Endothelial cell of umbilical vein (primary cell): ENCODE measurements around the gene IRX5. TPM values are rescaled to one million over a fixed set of nuclear protein-coding genes. Genes with fewer than 3 reads are reported as not detected.

ENCODE experiments used
- BruUV-seq: library from RNA; stranded (reverse); fragments of 400-500 nt; replicated peaks from 2 replicates; lab custom pipeline; 2021; lab: Mats Ljungman, UMichigan
- CTCF ChIA-PET: fragments of 300-600, 350-600 bp; sonication (Branson Sonifier 250); formaldehyde crosslinking; loops from one replicate; lab custom pipeline; 2021; ENCODE audit warnings: antibody characterized with exemption, inconsistent platforms; lab: Charles Lee
- POLR2A ChIA-PET: fragments of 300-600, 350-600 bp; sonication (Branson Sonifier 250); formaldehyde crosslinking; loops from one replicate; lab custom pipeline; 2021; ENCODE audit warnings: antibody characterized with exemption, inconsistent platforms; lab: Charles Lee
- DNase-seq: peaks from one replicate; pipeline ENCODE4 v3.0.0-alpha.2; 2011; ENCODE audit warnings: low read depth, low spot score
- FAIRE-seq: peaks from 2 replicates; lab custom pipeline; 2011; peaks lifted over from hg19 to GRCh38; lab: Jason Lieb, UNC
- H2AFZ ChIP-seq: 2 replicates; pipeline ENCODE4 v1.6.0; 2012; ENCODE audit warnings: low read depth, low read length, control low read depth, inconsistent platforms
- H3K27ac ChIP-seq: 2 replicates; pipeline ENCODE4 v1.5.1; 2011; ENCODE audit warnings: low read depth, mild to moderate bottlenecking, control low read depth, low read length, moderate library complexity; ENCODE audit not compliant: insufficient read depth
- H3K27me3 ChIP-seq, 2 experiments: 2 replicates each; pipeline versions ENCODE4 v1.6.0 to v1.6.1; 2011; ENCODE audit warnings: low read length in 2 of 2, mixed read lengths in 1 of 2; ENCODE audit not compliant: control insufficient read depth in 2 of 2, insufficient read depth in 2 of 2
- H3K36me3 ChIP-seq, 2 experiments: 2 replicates in 1 of 2; 3 replicates in 1 of 2; pipeline ENCODE4 v1.5.1; 2011; ENCODE audit warnings: low read length in 2 of 2, mild to moderate bottlenecking in 1 of 2, moderate library complexity in 1 of 2; ENCODE audit not compliant: control insufficient read depth in 2 of 2, insufficient read depth in 2 of 2; ENCODE audit errors: extremely low read depth in 1 of 2
- H3K4me1 ChIP-seq: 3 replicates; pipeline ENCODE4 v1.5.1; 2011; ENCODE audit warnings: mild to moderate bottlenecking, low read length; ENCODE audit not compliant: control insufficient read depth, insufficient read depth; ENCODE audit errors: extremely low read depth
- H3K4me2 ChIP-seq: 2 replicates; pipeline ENCODE4 v1.6.1; 2011; ENCODE audit warnings: low read length, control low read depth, mixed read lengths; ENCODE audit not compliant: insufficient read depth
- H3K4me3 ChIP-seq, 3 experiments: fragments of 200-600 bp in 1 of 3; sonication (generic), shearing (Covaris generic) in 1 of 3; replicated peaks in 1 of 3; 2 replicates each; pipeline ENCODE4 v1.5.1; 2011 to 2016; ENCODE audit warnings: control low read depth in 3 of 3, low read length in 3 of 3, mild to moderate bottlenecking in 2 of 3, inconsistent platforms in 1 of 3, low read depth in 1 of 3, moderate library complexity in 1 of 3; ENCODE audit not compliant: insufficient read depth in 1 of 3
- H3K79me2 ChIP-seq: 2 replicates; pipeline ENCODE4 v1.6.0; 2012; ENCODE audit warnings: low read length, inconsistent platforms; ENCODE audit not compliant: control insufficient read depth, insufficient read depth
- H3K9ac ChIP-seq: replicated peaks from 2 replicates; pipeline ENCODE3; 2011; ENCODE audit warnings: low read length, control low read depth; ENCODE audit not compliant: insufficient read depth; ENCODE audit errors: extremely low read depth
- H3K9me1 ChIP-seq: replicated peaks from 3 replicates; pipeline ENCODE4 v1.6.0; 2011; ENCODE audit warnings: mild to moderate bottlenecking, low read length; ENCODE audit not compliant: control insufficient read depth, insufficient read depth; ENCODE audit errors: extremely low read depth
- H3K9me3 ChIP-seq: replicated peaks from 2 replicates; pipeline ENCODE4 v1.5.1; 2012; ENCODE audit warnings: low read length, inconsistent platforms; ENCODE audit not compliant: control insufficient read depth, insufficient read depth
- H4K20me1 ChIP-seq: replicated peaks from 2 replicates; pipeline ENCODE3; 2011; ENCODE audit warnings: mild to moderate bottlenecking, low read length; ENCODE audit not compliant: control insufficient read depth, insufficient read depth; ENCODE audit errors: extremely low read depth
- CTCF ChIP-seq, 2 donors: IDR thresholded peaks; 1 replicate in 1 of 2; 2 replicates in 1 of 2; pipeline ENCODE4 v1.5.1; 2011; ENCODE audit warnings: low read length in 2 of 2, mild to moderate bottlenecking in 2 of 2, moderate library complexity in 2 of 2, control low read depth in 1 of 2, inconsistent platforms in 1 of 2, low read depth in 1 of 2; ENCODE audit not compliant: insufficient read depth in 1 of 2; ENCODE audit errors: extremely low read depth in 1 of 2
- EZH2 ChIP-seq: IDR thresholded peaks from 2 replicates; pipeline ENCODE4 v1.6.1; 2012; ENCODE audit warnings: borderline replicate concordance, low read depth, mild to moderate bottlenecking, moderate library complexity, low read length, inconsistent platforms; ENCODE audit not compliant: severe bottlenecking
- FOS ChIP-seq: IDR thresholded peaks from 2 replicates; pipeline ENCODE4 v1.6.1; 2011; ENCODE audit warnings: mild to moderate bottlenecking, low read length, moderate library complexity, borderline replicate concordance; ENCODE audit not compliant: insufficient read depth
- GATA2 ChIP-seq: IDR thresholded peaks from 2 replicates; pipeline ENCODE4 v1.7.0; 2011; ENCODE audit warnings: low read depth, mild to moderate bottlenecking, moderate library complexity, mixed read lengths, low read length; ENCODE audit not compliant: insufficient read length, insufficient read depth
- JUN ChIP-seq: IDR thresholded peaks from 2 replicates; pipeline ENCODE4 v1.6.1; 2011; ENCODE audit warnings: borderline replicate concordance, low read depth; ENCODE audit not compliant: insufficient read length, insufficient read depth
- MAX ChIP-seq: IDR thresholded peaks from 2 replicates; pipeline ENCODE4 v1.6.1; 2011; ENCODE audit not compliant: insufficient read depth, insufficient read length
- MYC ChIP-seq: IDR thresholded peaks from one replicate; pipeline ENCODE4 v1.6.1; 2011; ENCODE audit warnings: mild to moderate bottlenecking, low read depth, low read length
- POLR2A ChIP-seq: IDR thresholded peaks from 2 replicates; pipeline ENCODE4 v1.6.1; 2012; ENCODE audit warnings: low read depth, mild to moderate bottlenecking, control low read depth, low read length
- POLR2AphosphoS5 ChIP-seq: IDR thresholded peaks from 2 replicates; pipeline ENCODE4 v1.6.1; 2012; ENCODE audit warnings: low read depth, mild to moderate bottlenecking, control low read depth, low read length, moderate library complexity; ENCODE audit not compliant: insufficient read depth
- dilution Hi-C: fragments of 300-500 bp; cut with MboI; formaldehyde crosslinking; loops from one replicate; pipeline ENCODE4 v1.15.0; 2019; ENCODE audit warnings: low sequenced_read_pairs; ENCODE audit not compliant: extremely low pct_ligation_motif_present
- intact Hi-C: fragments of 100-400 bp; cut with micrococcal nuclease; formaldehyde crosslinking; loops from one replicate; pipeline ENCODE4 v1.10.0; 2022
- polyA plus RNA-seq, 4 experiments: library from polyadenylated mRNA; depleted of rRNA in 3 of 4; stranded (reverse) in 3 of 4; unstranded in 1 of 4; fragments of >200 nt; gene quantifications; 2 replicates each; pipeline versions ENCODE4 v1.2.1 to v1.2.3, GENCODE V29; 2011 to 2012; ENCODE audit warnings: missing spikeins in 1 of 4
- total RNA-seq: library from RNA; stranded (reverse); gene quantifications from 2 replicates; pipeline ENCODE4 v1.2.3, GENCODE V29; 2021

Gene IRX5
- total and polyA plus RNA-seq, 2 donors (not counting 3 experiments of a cell fraction or from before 2014, with no cell fraction given) = not detected

GRCh38 chr16:54954220-54954619 is 23.6 kb downstream of the IRX5 start:
- Histone ChIP-seq H3K27me3 (no peaks in the 10 kb centered on the region), H4K20me1 (no peaks in the 10 kb centered on the region), H2AFZ (no peak overlapping the region), H3K36me3 (no peaks in the 10 kb centered on the region), H3K27ac (no peak overlapping the region), H3K9me3 (no peaks in the 10 kb centered on the region), H3K9me1 (no peaks in the 10 kb centered on the region), H3K4me2 (no peak overlapping the region), H3K9ac (no peak overlapping the region), H3K4me3 (no peak overlapping the region), H3K4me1 (no peaks in the 10 kb centered on the region), H3K79me2 (no peaks in the 10 kb centered on the region)
- intact Hi-C loops (no loop called here), dilution Hi-C loops (no loop called here)
- ChIA-PET POLR2A (no interaction called here), CTCF (no interaction called here)
- no TSS peak for BruUV-seq
- no peak for TF ChIP-seq MYC
- no peak for TF ChIP-seq MAX
- TF ChIP-seq GATA2 = no peak
- no peak for TF ChIP-seq FOS
- no peak for TF ChIP-seq POLR2AphosphoS5
- no peak for TF ChIP-seq EZH2
- no peak for TF ChIP-seq JUN
- no peak for TF ChIP-seq CTCF (IDR thresholded peaks at IDR 0.05; ENCODE audit: extremely low read depth in 1 of 2, insufficient read depth in 1 of 2, low read depth in 1 of 2, low read length in 2 of 2)
- no peak for TF ChIP-seq POLR2A
- no peak for DNase-seq
- no peak for FAIRE-seq
